ENCODE measurements around the gene LAMC3.

LAMC3 gene

GRCh38 chr9:131011274-131012022 is 2.5 kb downstream of the LAMC3 start:
- DNase-seq (ENCODE audit: low spot score) = no peak

- no peak for DNase-seq (ENCODE audit: low spot score)
Observed at GRCh38 chr9:131012023-131012334, 3.0 kb downstream of the LAMC3 start.

GRCh38 chr9:131012396-131012917 is 3.5 kb downstream of the LAMC3 start:
- DNase-seq (ENCODE audit: low spot score) = no peak

GRCh38 chr9:131013015-131013755 is 4.2 kb downstream of the LAMC3 start:
- no peak for DNase-seq (ENCODE audit: low spot score)

GRCh38 chr9:131013771-131014676 is 5.0 kb downstream of the LAMC3 start:
- DNase-seq (ENCODE audit: low spot score) = no peak

- DNase-seq (ENCODE audit: low spot score) = no peak
Observed at GRCh38 chr9:131015112-131015511, 6.1 kb downstream of the LAMC3 start.

GRCh38 chr9:131015876-131016397 is 7.0 kb downstream of the LAMC3 start:
- no peak for DNase-seq (ENCODE audit: low spot score)

GRCh38 chr9:131017067-131017466 is 8.1 kb downstream of the LAMC3 start:
- no peak for DNase-seq (ENCODE audit: low spot score)

GRCh38 chr9:131018621-131019020 is 9.6 kb downstream of the LAMC3 start:
- no peak for DNase-seq (ENCODE audit: low spot score)

- peak; percentile 55 for DNase-seq (ENCODE audit: low spot score)
Observed at GRCh38 chr9:131019388-131020239, 10.6 kb downstream of the LAMC3 start.

GRCh38 chr9:131020388-131020787 is 11.4 kb downstream of the LAMC3 start:
- peak; percentile 86 for DNase-seq (ENCODE audit: low spot score)

- DNase-seq (ENCODE audit: low spot score) = no peak
Observed at GRCh38 chr9:131020862-131021261, 11.9 kb downstream of the LAMC3 start.

- DNase-seq (ENCODE audit: low spot score) = no peak
Observed at GRCh38 chr9:131021785-131022184, 12.8 kb downstream of the LAMC3 start.

- DNase-seq (ENCODE audit: low spot score) = no peak
Observed at GRCh38 chr9:131024978-131025868, 16.2 kb downstream of the LAMC3 start.

- no peak for DNase-seq (ENCODE audit: low spot score)
Observed at GRCh38 chr9:131025953-131026858, 17.2 kb downstream of the LAMC3 start.

- DNase-seq (ENCODE audit: low spot score) = no peak
Observed at GRCh38 chr9:131027048-131027871, 18.3 kb downstream of the LAMC3 start.

- no peak for DNase-seq (ENCODE audit: low spot score)
Observed at GRCh38 chr9:131027872-131028179, 18.9 kb downstream of the LAMC3 start.

GRCh38 chr9:131028221-131028884 is 19.4 kb downstream of the LAMC3 start:
- no peak for DNase-seq (ENCODE audit: low spot score)

Data from AG08396 (cell line).